ENCODE data around the gene PDGFC. TPM values are rescaled to one million over a fixed set of nuclear protein-coding genes. Genes with fewer than 3 reads are reported as not detected.

PDGFC gene
- total RNA-seq, 1 experiment from 2014 or later, result 4.5 TPM

GRCh38 chr4:156762851-156763250 is 208.7 kb downstream of the PDGFC start:
- H3K23me2 ChIP-seq (ENCODE audit: insufficient read length, low read depth, low read length, poor library complexity, severe bottlenecking), result no peaks in the 10 kb centered on the region
- H3K18ac ChIP-seq (ENCODE audit: insufficient read length, low read depth, low read length), result no peak overlapping the region
- H2BK12ac ChIP-seq (ENCODE audit: insufficient read length, low read depth, low read length), result no peak overlapping the region
- Mint-ChIP-seq H3K4me3 (no peak overlapping the region), H3K36me3 (ENCODE audit: insufficient read depth in 1 of 3, low read depth in 3 of 3) (0 out of 7 replicates have a peak, but pooled peaks cover 0 to 3% (median 2%) of the 10 kb centered on the region in 3 experiments), H3K4me1 (no peaks in the 10 kb centered on the region), H3K27me3 (ENCODE audit: low read depth) (no peaks in the 10 kb centered on the region), H3K27ac (no peak overlapping the region), H3K9me3 (peaks cover 0 to 6% of the 10 kb centered on the region in 2 experiments; a peak in 3 of 5 replicates)
- H4K5ac ChIP-seq (ENCODE audit: insufficient read length, low read depth, low read length), result no peak overlapping the region
- no peak overlapping the region for H2AK5ac ChIP-seq (ENCODE audit: insufficient read length, low read length)
- H3K4me1 ChIP-seq (ENCODE audit: insufficient read depth, low read length), result no peaks in the 10 kb centered on the region
- no peak overlapping the region for H3K14ac ChIP-seq (ENCODE audit: insufficient read depth, low read length)
- no peak overlapping the region for H3K27ac ChIP-seq (ENCODE audit: insufficient read length, low read depth, low read length)
- H4K20me1 ChIP-seq (ENCODE audit: control insufficient read depth, insufficient read depth, insufficient read length), result no peaks in the 10 kb centered on the region
- no peak overlapping the region for H3K4ac ChIP-seq (ENCODE audit: low read depth, low read length)
- no peak overlapping the region for H2BK20ac ChIP-seq (ENCODE audit: low read depth, low read length, poor library complexity, severe bottlenecking)
- H2BK15ac ChIP-seq (ENCODE audit: low read depth, low read length), result no peak overlapping the region
- no peak overlapping the region for H4K91ac ChIP-seq (ENCODE audit: insufficient read length, low read depth, low read length)
- no CpG with 5 or more reads among the region's 8 CpGs for WGBS (ENCODE audit: extremely low coverage, insufficient read length, low lambda C conversion rate)
- no peak for DNase-seq
- H2BK120ac ChIP-seq (ENCODE audit: low read depth, low read length, poor library complexity, severe bottlenecking), result no peak overlapping the region
- no peak overlapping the region for H3K56ac ChIP-seq (ENCODE audit: insufficient read length, low read depth, low read length)
- no peaks in the 10 kb centered on the region for H3K9me3 ChIP-seq (ENCODE audit: control insufficient read depth, low read depth, low read length)
- H3K27me3 ChIP-seq (ENCODE audit: insufficient read depth, low read length), result no peaks in the 10 kb centered on the region
- peak overlapping the region; percentile 73 for H2AFZ ChIP-seq (ENCODE audit: low read length)
- no peaks in the 10 kb centered on the region for H3K79me1 ChIP-seq (ENCODE audit: insufficient read depth, low read depth, low read length, poor library complexity, severe bottlenecking)
- H3K23ac ChIP-seq (ENCODE audit: insufficient read length, low read depth, low read length), result no peak overlapping the region
- no peak overlapping the region for H3K9ac ChIP-seq (ENCODE audit: extremely low read depth, insufficient read length, low read length)
- H4K8ac ChIP-seq (replicated peaks; ENCODE audit: insufficient read length, low read depth, low read length), result no peak overlapping the region
- no peak overlapping the region for H3T11ph ChIP-seq (ENCODE audit: low read length)
- H2BK5ac ChIP-seq (ENCODE audit: insufficient read length, low read length), result no peak overlapping the region
- no peaks in the 10 kb centered on the region for H3K79me2 ChIP-seq (ENCODE audit: insufficient read depth, low read length)
- no peak for TF ChIP-seq CTCF (conservative IDR thresholded peaks at IDR 0.05)
- H3K4me2 ChIP-seq (ENCODE audit: insufficient read depth, insufficient read length, low read length), result no peak overlapping the region
